HepG2 (cell line): ENCODE measurements around the gene HIF1AN. TPM values are rescaled to one million over a fixed set of nuclear protein-coding genes. Genes with fewer than 3 reads are reported as not detected.

Experiments
- ARNT2 ChIP-seq: sonication (generic); formaldehyde crosslinking; IDR thresholded peaks from 2 replicates; pipeline ENCODE4 v1.8.0; 2022; ENCODE audit warnings: mild to moderate bottlenecking, low read depth, missing genetic modification reagents, moderate library complexity
- ARNTL ChIP-seq: sonication (generic); formaldehyde crosslinking; IDR thresholded peaks from 2 replicates; pipeline ENCODE4 v1.4.0; 2020; ENCODE audit warnings: mild to moderate bottlenecking, missing genetic modification reagents
- CTCF ChIP-seq: sonication (generic); formaldehyde crosslinking; IDR thresholded peaks from 2 replicates; pipeline ENCODE4 v1.5.0; 2020; ENCODE audit warnings: mild to moderate bottlenecking, missing genetic modification reagents, moderate library complexity
- FOXJ3 ChIP-seq: sonication (generic); formaldehyde crosslinking; IDR thresholded peaks from 2 replicates; pipeline ENCODE4 v1.4.0; 2020; ENCODE audit warnings: missing genetic modification reagents, mild to moderate bottlenecking, borderline replicate concordance
- GFI1 ChIP-seq: sonication (generic); formaldehyde crosslinking; IDR thresholded peaks from 2 replicates; pipeline ENCODE4 v1.5.0; 2020; ENCODE audit warnings: missing genetic modification reagents, mild to moderate bottlenecking, borderline replicate concordance
- GTF2F1 ChIP-seq: fragments of 150-350 bp; IDR thresholded peaks from 2 replicates; pipeline ENCODE4 v1.6.1; 2014; ENCODE audit warnings: low read length
- HINFP ChIP-seq: sonication (generic); formaldehyde crosslinking; IDR thresholded peaks from 2 replicates; pipeline ENCODE4 v1.4.0; 2020; ENCODE audit warnings: low read depth, mild to moderate bottlenecking, missing genetic modification reagents
- HOXD1 ChIP-seq: sonication (generic); formaldehyde crosslinking; IDR thresholded peaks from 2 replicates; pipeline ENCODE4 v1.5.0; 2020; ENCODE audit warnings: missing genetic modification reagents
- IRX3 ChIP-seq: sonication (generic); formaldehyde crosslinking; IDR thresholded peaks from 2 replicates; pipeline ENCODE4 v1.8.1; 2023; ENCODE audit warnings: mild to moderate bottlenecking, low read depth, missing genetic modification reagents, borderline replicate concordance
- KAT7 ChIP-seq: IDR thresholded peaks from 2 replicates; pipeline ENCODE4 v1.6.1; 2018; ENCODE audit warnings: borderline replicate concordance, missing compliant biosample characterization
- KDM5A ChIP-seq: fragments of 200-600 bp; sonication (generic); IDR thresholded peaks from 2 replicates; pipeline ENCODE4 v1.7.0; 2018; ENCODE audit warnings: antibody characterized with exemption, mild to moderate bottlenecking, low read length, borderline replicate concordance
- MAX ChIP-seq: IDR thresholded peaks from 2 replicates; pipeline ENCODE4 v1.6.1; 2012; ENCODE audit warnings: inconsistent platforms
- MLX ChIP-seq: IDR thresholded peaks from 2 replicates; pipeline ENCODE4 v1.6.1; 2016
- PCBP2 ChIP-seq: fragments of 200-400 bp; formaldehyde crosslinking; optimal IDR thresholded peaks from 2 replicates; pipeline ENCODE3; 2018; ENCODE audit warnings: low read length, low read depth; ENCODE audit not compliant: poor library complexity, severe bottlenecking
- PITX1 ChIP-seq: sonication (generic); formaldehyde crosslinking; IDR thresholded peaks from 2 replicates; pipeline ENCODE4 v1.5.1; 2020; ENCODE audit warnings: mild to moderate bottlenecking, missing genetic modification reagents
- POLR2AphosphoS5 ChIP-seq: IDR thresholded peaks from 2 replicates; pipeline ENCODE4 v1.6.1; 2012; ENCODE audit warnings: low read depth, low read length
- PPARG ChIP-seq: conservative IDR thresholded peaks from 2 replicates; pipeline ENCODE4 v1.6.1; 2016; ENCODE audit warnings: missing biosample characterization, missing genetic modification reagents
- RXRA ChIP-seq: sonication (generic); formaldehyde crosslinking; IDR thresholded peaks from 2 replicates; pipeline ENCODE4 v1.5.1; 2020; ENCODE audit warnings: missing genetic modification reagents
- SIN3B ChIP-seq: fragments of 150-350 bp; IDR thresholded peaks from 2 replicates; pipeline ENCODE4 v1.6.1; 2014; ENCODE audit warnings: low read length
- SIX1 ChIP-seq: sonication (generic); formaldehyde crosslinking; IDR thresholded peaks from 2 replicates; pipeline ENCODE4 v1.4.0; 2020; ENCODE audit warnings: missing genetic modification reagents, borderline replicate concordance
- TCF7 ChIP-seq: sonication (generic); IDR thresholded peaks from 2 replicates; pipeline ENCODE4 v1.6.1; 2016; ENCODE audit warnings: antibody characterized with exemption, low read depth
- ZFP36L2 ChIP-seq: sonication (generic); formaldehyde crosslinking; IDR thresholded peaks from 2 replicates; pipeline ENCODE4 v1.4.0; 2020; ENCODE audit warnings: missing genetic modification reagents
- ZFP41 ChIP-seq: sonication (generic); formaldehyde crosslinking; IDR thresholded peaks from 2 replicates; pipeline ENCODE4 v1.4.0; 2020; ENCODE audit warnings: mild to moderate bottlenecking, missing genetic modification reagents, borderline replicate concordance
- ZNF232 ChIP-seq: sonication (generic); formaldehyde crosslinking; IDR thresholded peaks from 2 replicates; pipeline ENCODE4 v1.4.0; 2020; ENCODE audit warnings: missing genetic modification reagents, borderline replicate concordance
- ZNF34 ChIP-seq: sonication (generic); formaldehyde crosslinking; IDR thresholded peaks from 2 replicates; pipeline ENCODE4 v1.4.0; 2020; ENCODE audit warnings: mild to moderate bottlenecking, missing genetic modification reagents, borderline replicate concordance
- ZNF558 ChIP-seq: sonication (generic); formaldehyde crosslinking; IDR thresholded peaks from 2 replicates; pipeline ENCODE4 v1.9.0; 2022; ENCODE audit warnings: mild to moderate bottlenecking, missing genetic modification reagents, borderline replicate concordance
- ZNF567 ChIP-seq: sonication (generic); formaldehyde crosslinking; IDR thresholded peaks from 2 replicates; pipeline ENCODE4 v1.8.1; 2023; ENCODE audit warnings: mild to moderate bottlenecking, missing genetic modification reagents, borderline replicate concordance
- ZNF605 ChIP-seq: sonication (generic); formaldehyde crosslinking; IDR thresholded peaks from 2 replicates; pipeline ENCODE4 v1.8.0; 2022; ENCODE audit warnings: mild to moderate bottlenecking, missing genetic modification reagents
- ZNF737 ChIP-seq: sonication (generic); formaldehyde crosslinking; IDR thresholded peaks from 2 replicates; pipeline ENCODE4 v1.5.0; 2020; ENCODE audit warnings: missing genetic modification reagents, mild to moderate bottlenecking, borderline replicate concordance
- polyA plus RNA-seq, 8 experiments: library from polyadenylated mRNA; depleted of rRNA in 3 of 8; stranded (reverse) in 7 of 8; unstranded in 1 of 8; fragments of >200 nt; fragmentation: Illumina TruSeq in 4 of 8; extraction: Trizol in 4 of 8; gene quantifications; 2 replicates each; pipeline versions ENCODE4 v1.2.1 to v1.2.3, GENCODE V29; 2011 to 2016; ENCODE audit warnings: low read depth in 4 of 8, missing spikeins in 1 of 8, mixed read lengths in 1 of 8; ENCODE audit not compliant: insufficient read depth in 1 of 8
- total RNA-seq, 5 experiments: library from RNA; depleted of rRNA; stranded (reverse); fragments of >200 nt; fragmentation: Illumina TruSeq; extraction: Trizol; gene quantifications; 2 replicates each; pipeline ENCODE4 v1.2.3, GENCODE V29; 2016; ENCODE audit warnings: low read depth in 1 of 5

HIF1AN gene
- total and polyA plus RNA-seq, 2 of the 13 experiments (the other 11 are each of a cell fraction or from before 2014, with no cell fraction given): 8.6 to 10.7 TPM

GRCh38 chr10:100562008-100562672, 26.4 kb downstream of the HIF1AN start (continued):
- TF ChIP-seq RXRA (CRISPR knock-in tag) (peak; percentile 67), ZNF605 (no peak), ZNF567 (CRISPR knock-in tag) (no peak), ZNF558 (no peak), ZFP41 (CRISPR knock-in tag) (no peak; the same call in 1 of the 2 replicates), MAX (peak; percentile 55), CTCF (CRISPR knock-in tag) (peak; percentile 98), PCBP2 (no peak), HOXD1 (no peak), SIX1 (CRISPR knock-in tag) (no peak), KDM5A (no peak), ZFP36L2 (no peak), GTF2F1 (no peak), ZNF34 (CRISPR knock-in tag) (no peak), MLX (CRISPR knock-in tag) (no peak), ZNF737 (CRISPR knock-in tag) (no peak), PPARG (CRISPR knock-in tag) (no peak), SIN3B (no peak), ARNT2 (no peak), POLR2AphosphoS5 (no peak), PITX1 (CRISPR knock-in tag) (no peak), FOXJ3 (CRISPR knock-in tag) (no peak), HINFP (CRISPR knock-in tag) (no peak), IRX3 (CRISPR knock-in tag) (no peak), ARNTL (CRISPR knock-in tag) (no peak), KAT7 (CRISPR knock-in tag) (no peak), GFI1 (CRISPR knock-in tag) (no peak), TCF7 (no peak), ZNF232 (no peak)
